BJ (cell line): ENCODE data around the gene PRND. TPM values are rescaled to one million over a fixed set of nuclear protein-coding genes. Genes with fewer than 3 reads are reported as not detected.

Experiments used
- CTCF ChIA-PET: fragments of 350-600 bp; formaldehyde crosslinking; extraction: SDS; loops from one replicate; lab custom pipeline; 2021; ENCODE audit warnings: antibody characterized with exemption, inconsistent platforms; lab: Yijun Ruan, JAX
- POLR2A ChIA-PET: fragments of 300-600 bp; sonication (Branson Sonifier 250); formaldehyde crosslinking; extraction: SDS; loops from one replicate; lab custom pipeline; 2021; ENCODE audit warnings: antibody characterized with exemption; lab: Charles Lee
- DNase-seq: peaks from one replicate; pipeline ENCODE4 v3.0.0-alpha.2; 2011; ENCODE audit warnings: low read depth
- H3K27me3 ChIP-seq: 2 replicates; pipeline ENCODE4 v1.6.0; 2011; ENCODE audit warnings: low read length; ENCODE audit not compliant: control insufficient read depth, insufficient read depth
- H3K36me3 ChIP-seq: 2 replicates; pipeline ENCODE4 v1.5.1; 2011; ENCODE audit warnings: low read length; ENCODE audit not compliant: control insufficient read depth, insufficient read depth
- H3K4me3 ChIP-seq: 2 replicates; pipeline ENCODE4 v1.5.1; 2011; ENCODE audit warnings: low read depth, mild to moderate bottlenecking, control low read depth, low read length
- polyA plus RNA-seq: library from polyadenylated mRNA; depleted of rRNA; stranded (reverse); fragments of >200 nt; gene quantifications from 2 replicates; pipeline ENCODE4 v1.2.3, GENCODE V29; 2011
- TF ChIP-seq, protein P1 (sequence below): IDR thresholded peaks from 2 replicates; pipeline ENCODE4 v1.5.1; 2011; ENCODE audit warnings: low read depth, mild to moderate bottlenecking, control low read depth, inconsistent platforms, low read length, moderate library complexity; ENCODE audit not compliant: insufficient read depth

The PRND gene
- polyA plus RNA-seq, 1 experiment, result not detected

DNA sequence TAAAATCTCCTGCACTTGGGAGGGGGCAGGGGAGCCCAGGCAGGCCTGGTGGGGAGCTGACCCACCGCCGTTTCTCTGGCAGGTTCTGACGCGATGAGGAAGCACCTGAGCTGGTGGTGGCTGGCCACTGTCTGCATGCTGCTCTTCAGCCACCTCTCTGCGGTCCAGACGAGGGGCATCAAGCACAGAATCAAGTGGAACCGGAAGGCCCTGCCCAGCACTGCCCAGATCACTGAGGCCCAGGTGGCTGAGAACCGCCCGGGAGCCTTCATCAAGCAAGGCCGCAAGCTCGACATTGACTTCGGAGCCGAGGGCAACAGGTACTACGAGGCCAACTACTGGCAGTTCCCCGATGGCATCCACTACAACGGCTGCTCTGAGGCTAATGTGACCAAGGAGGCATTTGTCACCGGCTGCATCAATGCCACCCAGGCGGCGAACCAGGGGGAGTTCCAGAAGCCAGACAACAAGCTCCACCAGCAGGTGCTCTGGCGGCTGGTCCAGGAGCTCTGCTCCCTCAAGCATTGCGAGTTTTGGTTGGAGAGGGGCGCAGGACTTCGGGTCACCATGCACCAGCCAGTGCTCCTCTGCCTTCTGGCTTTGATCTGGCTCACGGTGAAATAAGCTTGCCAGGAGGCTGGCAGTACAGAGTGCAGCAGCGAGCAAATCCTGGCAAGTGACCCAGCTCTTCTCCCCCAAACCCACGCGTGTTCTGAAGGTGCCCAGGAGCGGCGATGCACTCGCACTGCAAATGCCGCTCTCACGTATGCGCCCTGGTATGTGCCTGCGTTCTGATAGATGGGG, 3.0 kb downstream of the PRND start:
- Histone ChIP-seq H3K27me3 (no peaks in the 10 kb centered on the region; the same call in 1 of the 2 replicates), H3K4me3 (no peak overlapping the region), H3K36me3 (no peaks in the 10 kb centered on the region)
- TF ChIP-seq, protein P1, sequence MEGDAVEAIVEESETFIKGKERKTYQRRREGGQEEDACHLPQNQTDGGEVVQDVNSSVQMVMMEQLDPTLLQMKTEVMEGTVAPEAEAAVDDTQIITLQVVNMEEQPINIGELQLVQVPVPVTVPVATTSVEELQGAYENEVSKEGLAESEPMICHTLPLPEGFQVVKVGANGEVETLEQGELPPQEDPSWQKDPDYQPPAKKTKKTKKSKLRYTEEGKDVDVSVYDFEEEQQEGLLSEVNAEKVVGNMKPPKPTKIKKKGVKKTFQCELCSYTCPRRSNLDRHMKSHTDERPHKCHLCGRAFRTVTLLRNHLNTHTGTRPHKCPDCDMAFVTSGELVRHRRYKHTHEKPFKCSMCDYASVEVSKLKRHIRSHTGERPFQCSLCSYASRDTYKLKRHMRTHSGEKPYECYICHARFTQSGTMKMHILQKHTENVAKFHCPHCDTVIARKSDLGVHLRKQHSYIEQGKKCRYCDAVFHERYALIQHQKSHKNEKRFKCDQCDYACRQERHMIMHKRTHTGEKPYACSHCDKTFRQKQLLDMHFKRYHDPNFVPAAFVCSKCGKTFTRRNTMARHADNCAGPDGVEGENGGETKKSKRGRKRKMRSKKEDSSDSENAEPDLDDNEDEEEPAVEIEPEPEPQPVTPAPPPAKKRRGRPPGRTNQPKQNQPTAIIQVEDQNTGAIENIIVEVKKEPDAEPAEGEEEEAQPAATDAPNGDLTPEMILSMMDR, result no peak
- ChIA-PET CTCF (interaction anchor here (1.0 to 9.1 kb wide), 5 partner anchors 9 to 119 kb away, joined by 3 to 97 read pairs (median 30); no protein-coding TSS in a partner anchor), POLR2A (no interaction called here)
- no peak for DNase-seq

DNA sequence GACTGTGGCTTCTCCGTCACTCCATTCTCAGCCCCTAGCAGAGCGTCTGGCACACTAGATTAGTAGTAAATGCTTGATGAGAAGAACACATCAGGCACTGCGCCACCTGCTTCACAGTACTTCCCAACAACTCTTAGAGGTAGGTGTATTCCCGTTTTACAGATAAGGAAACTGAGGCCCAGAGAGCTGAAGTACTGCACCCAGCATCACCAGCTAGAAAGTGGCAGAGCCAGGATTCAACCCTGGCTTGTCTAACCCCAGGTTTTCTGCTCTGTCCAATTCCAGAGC, 3.5 kb downstream of the PRND start:
- Histone ChIP-seq H3K36me3 (no peaks in the 10 kb centered on the region), H3K27me3 (peaks cover 3% of the 10 kb centered on the region), H3K4me3 (no peak overlapping the region)
- POLR2A ChIA-PET, result no interaction called here
- no peak for DNase-seq
- TF ChIP-seq, protein P1, result no peak
- CTCF ChIA-PET, result interaction anchor here (1.4 to 9.1 kb wide), 6 partner anchors 10 to 499 kb away, joined by 3 to 97 read pairs (median 20); no protein-coding TSS in a partner anchor

DNA sequence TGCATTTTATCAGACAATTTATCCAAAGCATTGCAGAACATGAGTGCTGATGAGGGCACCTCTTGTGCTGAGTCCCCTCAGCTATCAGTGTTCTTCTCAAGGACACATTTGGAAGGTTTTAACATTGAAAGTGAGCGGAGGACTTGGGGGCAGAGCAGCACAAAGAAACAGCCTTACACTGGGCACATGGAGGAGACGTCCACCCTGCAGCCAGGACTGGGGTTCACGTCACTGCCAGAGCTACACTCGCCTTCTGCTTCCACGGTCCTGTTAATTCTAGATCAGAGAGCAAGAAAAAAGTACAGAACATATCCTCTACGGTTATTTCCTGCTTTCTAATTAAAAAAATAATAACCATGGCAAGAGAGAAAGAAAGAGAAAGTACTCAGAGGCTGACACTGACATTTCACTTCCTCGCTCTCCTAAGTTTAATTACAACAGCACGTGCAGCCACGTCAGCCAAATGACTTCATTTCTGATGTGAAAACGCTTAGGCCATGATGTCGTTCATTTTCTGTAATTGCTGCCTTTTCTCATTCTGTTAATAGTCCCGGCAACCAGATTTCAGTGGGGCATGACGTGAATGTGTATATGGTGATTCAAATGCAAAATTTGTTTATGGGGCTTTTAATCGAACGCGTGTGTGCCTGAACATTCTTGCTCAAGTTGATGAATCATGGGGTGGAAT, 5.1 kb downstream of the PRND start:
- POLR2A ChIA-PET, result no interaction called here
- H3K4me3 ChIP-seq, result peak overlapping the region; percentile 4

DNA sequence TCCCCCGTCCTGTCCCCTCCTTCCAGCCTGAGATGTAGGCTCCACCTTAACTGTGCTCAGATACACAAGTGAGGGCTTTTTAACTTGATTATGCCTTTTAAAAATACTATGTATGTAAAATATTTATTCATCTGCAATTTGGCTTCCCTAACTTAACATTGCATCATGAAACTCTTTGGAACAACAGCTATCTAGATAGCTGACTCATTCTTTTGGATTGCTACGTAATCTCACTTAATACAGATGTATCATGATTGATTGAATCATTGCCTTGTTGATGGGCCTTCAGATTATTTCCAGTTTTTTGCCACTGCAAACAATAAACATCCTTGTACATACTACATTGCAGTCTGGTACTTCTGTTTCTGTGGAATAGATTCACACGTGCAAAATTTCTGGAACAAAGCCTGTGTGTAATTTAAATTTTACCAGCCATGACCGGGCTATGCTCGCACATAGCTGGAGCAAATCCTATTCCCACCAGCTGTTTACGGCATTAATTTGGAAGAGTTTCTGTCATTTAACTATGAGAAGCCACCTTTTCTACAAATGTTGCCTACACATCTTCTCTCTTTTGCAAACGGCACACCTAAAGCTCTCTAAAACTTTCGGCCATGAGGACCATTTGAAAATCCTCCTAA, 6.5 kb downstream of the PRND start:
- no peak for DNase-seq
- TF ChIP-seq, protein P1, result no peak
- POLR2A ChIA-PET, result no interaction called here
- CTCF ChIA-PET, result interaction anchor here (1.3 to 9.1 kb wide), 2 partner anchors 9 to 12 kb away, joined by 3 to 66 read pairs; no protein-coding TSS in a partner anchor
- H3K27me3 ChIP-seq, result peaks cover 5% of the 10 kb centered on the region
- H3K4me3 ChIP-seq, result no peak overlapping the region
- H3K36me3 ChIP-seq, result no peaks in the 10 kb centered on the region

More for the DNA sequence above, 5.1 kb downstream of the PRND start:
- Histone ChIP-seq H3K36me3 (no peaks in the 10 kb centered on the region), H3K27me3 (peaks cover 3% of the 10 kb centered on the region)
- TF ChIP-seq, protein P1, result no peak
- CTCF ChIA-PET, result interaction anchor here (0.6 to 9.1 kb wide), 7 partner anchors 9 to 501 kb away, joined by 3 to 97 read pairs (median 9); no protein-coding TSS in a partner anchor
- DNase-seq, result peak; percentile 64
